Neural progenitor cell (in vitro differentiated cells): ENCODE measurements around the gene NEK8.

Experiments used
- CTCF ChIP-seq: fragments of 200-600 bp; sonication (generic); IDR thresholded peaks from 2 replicates; pipeline ENCODE4 v1.5.1; 2017; ENCODE audit warnings: antibody characterized with exemption, mild to moderate bottlenecking
- EZH2 ChIP-seq: fragments of 200-600 bp; sonication (generic); IDR thresholded peaks from 2 replicates; pipeline ENCODE4 v1.6.1; 2017; ENCODE audit warnings: antibody characterized with exemption, mild to moderate bottlenecking, moderate library complexity
- EZH2phosphoT487 ChIP-seq: fragments of 200-600 bp; sonication (generic); IDR thresholded peaks from 2 replicates; pipeline ENCODE4 v1.6.1; 2017; ENCODE audit warnings: antibody characterized with exemption

DNA sequence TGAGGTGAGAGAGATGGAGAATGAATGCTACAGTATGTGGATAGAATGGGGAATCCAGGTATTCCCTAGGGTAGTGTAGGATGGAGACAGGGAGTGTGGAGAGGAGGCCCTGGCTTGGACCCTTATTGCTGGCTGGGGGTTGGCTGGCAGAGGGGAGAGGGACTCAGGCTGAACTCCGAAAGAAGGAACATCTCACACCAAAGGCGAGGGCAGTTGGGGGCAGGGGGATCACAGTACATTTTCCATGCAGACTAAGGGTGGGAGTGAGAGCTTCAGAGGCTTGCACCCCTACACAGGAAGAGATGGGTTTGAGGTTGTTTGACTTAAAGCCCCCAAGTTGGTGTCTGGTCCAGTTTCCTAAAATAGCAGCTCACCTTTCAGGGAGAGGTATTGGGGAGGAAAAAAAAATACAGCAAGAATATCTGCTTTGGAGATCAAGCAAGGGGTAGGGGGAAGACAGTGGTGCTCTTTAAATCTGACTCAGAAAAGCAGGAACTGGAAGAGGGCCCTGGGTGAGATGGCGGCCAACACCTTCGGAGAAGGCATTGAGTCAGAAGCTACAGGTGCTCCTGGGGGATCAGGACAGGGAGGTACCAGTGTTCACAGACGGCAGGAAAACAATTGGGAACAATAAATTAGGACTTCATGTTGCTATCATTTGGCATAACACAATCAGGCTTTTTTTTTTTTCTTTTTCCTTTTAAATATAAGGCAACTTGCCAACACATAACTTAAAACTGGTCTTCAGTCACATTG lies 27.6 kb downstream of the NEK8 start:
- TF ChIP-seq CTCF (no peak), EZH2phosphoT487 (no peak), EZH2 (no peak)
